Measurements from ENCODE around the gene DST.

GRCh38 chr6:56582236-56582635 lies 60.5 kb downstream of the DST start:
- TF ChIP-seq, protein P1, sequence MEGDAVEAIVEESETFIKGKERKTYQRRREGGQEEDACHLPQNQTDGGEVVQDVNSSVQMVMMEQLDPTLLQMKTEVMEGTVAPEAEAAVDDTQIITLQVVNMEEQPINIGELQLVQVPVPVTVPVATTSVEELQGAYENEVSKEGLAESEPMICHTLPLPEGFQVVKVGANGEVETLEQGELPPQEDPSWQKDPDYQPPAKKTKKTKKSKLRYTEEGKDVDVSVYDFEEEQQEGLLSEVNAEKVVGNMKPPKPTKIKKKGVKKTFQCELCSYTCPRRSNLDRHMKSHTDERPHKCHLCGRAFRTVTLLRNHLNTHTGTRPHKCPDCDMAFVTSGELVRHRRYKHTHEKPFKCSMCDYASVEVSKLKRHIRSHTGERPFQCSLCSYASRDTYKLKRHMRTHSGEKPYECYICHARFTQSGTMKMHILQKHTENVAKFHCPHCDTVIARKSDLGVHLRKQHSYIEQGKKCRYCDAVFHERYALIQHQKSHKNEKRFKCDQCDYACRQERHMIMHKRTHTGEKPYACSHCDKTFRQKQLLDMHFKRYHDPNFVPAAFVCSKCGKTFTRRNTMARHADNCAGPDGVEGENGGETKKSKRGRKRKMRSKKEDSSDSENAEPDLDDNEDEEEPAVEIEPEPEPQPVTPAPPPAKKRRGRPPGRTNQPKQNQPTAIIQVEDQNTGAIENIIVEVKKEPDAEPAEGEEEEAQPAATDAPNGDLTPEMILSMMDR (IDR thresholded peaks at IDR 0.05; ENCODE audit: insufficient read depth, low read depth, low read length), result no peak
- TF ChIP-seq EZH2 (IDR thresholded peaks at IDR 0.05; ENCODE audit: insufficient read depth, low read length), result no peak

Measured in astrocyte (in vitro differentiated cells and primary cell).